Hepatocyte (in vitro differentiated cells): Measurements from ENCODE around the gene TYMS. TPM values are rescaled to one million over a fixed set of nuclear protein-coding genes. Genes with fewer than 3 reads are reported as not detected.

ENCODE experiments used
- DNase-seq: peaks from one replicate; pipeline ENCODE4 v3.0.0-alpha.2; 2016; ENCODE audit warnings: low spot score
- H2AFZ ChIP-seq: fragments of 200-600 bp; sonication (generic); 2 replicates; pipeline ENCODE4 v1.6.0; 2016; ENCODE audit warnings: antibody characterized with exemption, mild to moderate bottlenecking
- H3K27ac ChIP-seq: fragments of 200-600 bp; sonication (generic); 2 replicates; pipeline ENCODE4 v1.5.1; 2016; ENCODE audit warnings: mild to moderate bottlenecking
- H3K27me3 ChIP-seq: fragments of 200-600 bp; sonication (generic); 2 replicates; pipeline ENCODE4 v1.6.1; 2016
- H3K36me3 ChIP-seq: fragments of 200-600 bp; sonication (generic); replicated peaks from 2 replicates; pipeline ENCODE4 v1.5.1; 2016; ENCODE audit warnings: low read depth; ENCODE audit not compliant: insufficient read depth
- H3K4me1 ChIP-seq: fragments of 200-600 bp; sonication (generic); 2 replicates; pipeline ENCODE4 v1.5.1; 2016; ENCODE audit warnings: mild to moderate bottlenecking, moderate library complexity; ENCODE audit not compliant: insufficient read depth
- H3K4me2 ChIP-seq: fragments of 200-600 bp; sonication (generic); 2 replicates; pipeline ENCODE4 v1.6.0; 2016
- H3K4me3 ChIP-seq: fragments of 200-600 bp; sonication (generic); 2 replicates; pipeline ENCODE4 v1.5.1; 2016; ENCODE audit warnings: mild to moderate bottlenecking
- H3K79me2 ChIP-seq: fragments of 200-600 bp; sonication (generic); 2 replicates; pipeline ENCODE4 v1.6.0; 2017; ENCODE audit warnings: mild to moderate bottlenecking
- H3K9me2 ChIP-seq: fragments of 200-600 bp; sonication (generic); replicated peaks from 2 replicates; pipeline ENCODE4 v1.6.0; 2017; ENCODE audit warnings: mild to moderate bottlenecking; ENCODE audit not compliant: insufficient read depth
- H3K9me3 ChIP-seq: fragments of 200-600 bp; sonication (generic); 2 replicates; pipeline ENCODE4 v1.5.1; 2016; ENCODE audit warnings: low read depth, mild to moderate bottlenecking
- H4K20me1 ChIP-seq: fragments of 200-600 bp; sonication (generic); 2 replicates; pipeline ENCODE4 v1.6.0; 2016; ENCODE audit warnings: mild to moderate bottlenecking; ENCODE audit not compliant: insufficient read depth, poor library complexity, severe bottlenecking
- CTCF ChIP-seq: fragments of 200-600 bp; sonication (generic); IDR thresholded peaks from 2 replicates; pipeline ENCODE4 v1.5.1; 2016; ENCODE audit warnings: antibody characterized with exemption, mild to moderate bottlenecking; ENCODE audit not compliant: poor library complexity
- EZH2 ChIP-seq: fragments of 200-600 bp; sonication (generic); IDR thresholded peaks from 2 replicates; pipeline ENCODE4 v1.6.1; 2016; ENCODE audit warnings: antibody characterized with exemption, mild to moderate bottlenecking, borderline replicate concordance
- EZH2phosphoT487 ChIP-seq: fragments of 200-600 bp; sonication (generic); IDR thresholded peaks from one replicate; pipeline ENCODE4 v1.6.1; 2018; ENCODE audit warnings: antibody characterized with exemption, mild to moderate bottlenecking, low read depth, moderate library complexity; ENCODE audit not compliant: unreplicated experiment, severe bottlenecking
- WGBS: methylation state at CpG from one replicate; pipeline ENCODE4 v1.1.6; 2016; ENCODE audit warnings: low lambda C conversion rate; ENCODE audit errors: missing lambda C conversion rate; 5-methylcytosine and 5-hydroxymethylcytosine counted together
- polyA plus RNA-seq: library from polyadenylated mRNA; unstranded; fragments of >200 nt; fragmentation: Nextera tagmentation; extraction: Ambion mirVana; gene quantifications from 2 replicates; pipeline ENCODE4 v1.2.1, GENCODE V29; 2016
- total RNA-seq: library from RNA; depleted of rRNA; stranded (reverse); fragments of >200 nt; gene quantifications from 2 replicates; pipeline ENCODE4 v1.2.3, GENCODE V29; 2014

The TYMS gene
- total and polyA plus RNA-seq, 2 experiments from 2014 or later: 15.1 to 39.8 TPM

DNA sequence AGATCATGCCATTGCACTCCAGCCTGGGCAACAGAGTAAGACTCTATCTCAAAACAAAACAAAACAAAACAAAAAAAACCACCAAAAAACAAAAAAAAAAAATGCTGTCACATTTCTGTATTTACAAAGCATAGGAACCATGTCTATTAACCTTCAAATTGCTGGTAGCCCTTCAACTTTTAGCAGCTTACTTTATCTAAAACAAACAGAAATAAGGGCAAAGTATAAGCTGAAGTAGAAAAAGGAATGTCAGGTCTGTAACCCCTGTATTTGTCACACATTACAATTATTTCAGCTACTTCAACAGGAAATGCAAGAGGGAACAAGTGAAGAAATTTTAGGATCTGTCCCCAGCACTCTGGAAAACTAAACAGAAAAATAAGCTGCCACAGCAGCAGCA lies 25.4 kb downstream of the TYMS start:
- Histone ChIP-seq H3K79me2 (no peaks in the 10 kb centered on the region), H3K27ac (peak overlapping the region; percentile 92), H3K9me2 (no peaks in the 10 kb centered on the region), H4K20me1 (no peaks in the 10 kb centered on the region), H3K27me3 (no peaks in the 10 kb centered on the region), H3K36me3 (no peaks in the 10 kb centered on the region), H3K9me3 (no peaks in the 10 kb centered on the region), H2AFZ (no peak overlapping the region), H3K4me1 (peaks cover 15% of the 10 kb centered on the region), H3K4me3 (no peak overlapping the region), H3K4me2 (peak overlapping the region; percentile 37)
- TF ChIP-seq CTCF (no peak), EZH2 (no peak), EZH2phosphoT487 (no peak)
- DNase-seq: no peak

GRCh38 chr18:683531-683930 lies 26.1 kb downstream of the TYMS start:
- no peaks in the 10 kb centered on the region for H3K36me3 ChIP-seq
- H3K9me2 ChIP-seq: no peaks in the 10 kb centered on the region
- H4K20me1 ChIP-seq: no peaks in the 10 kb centered on the region
- WGBS: 67% methylated on average over 5 of the region's 5 CpGs
- TF ChIP-seq EZH2phosphoT487: no peak
- no peak for TF ChIP-seq CTCF
- TF ChIP-seq EZH2: no peak
- H2AFZ ChIP-seq: no peak overlapping the region
- no peak for DNase-seq
- peak overlapping the region; percentile 37 for H3K4me2 ChIP-seq
- H3K27me3 ChIP-seq: no peaks in the 10 kb centered on the region
- peaks cover 15% of the 10 kb centered on the region for H3K4me1 ChIP-seq
- no peak overlapping the region for H3K4me3 ChIP-seq
- H3K9me3 ChIP-seq: no peaks in the 10 kb centered on the region
- H3K27ac ChIP-seq: peak overlapping the region; percentile 92
- no peaks in the 10 kb centered on the region for H3K79me2 ChIP-seq

GRCh38 chr18:685438-685837 lies 28.0 kb downstream of the TYMS start:
- peak overlapping the region; percentile 92 for H3K27ac ChIP-seq
- peaks cover 15% of the 10 kb centered on the region for H3K4me1 ChIP-seq
- no peaks in the 10 kb centered on the region for H3K79me2 ChIP-seq
- no peaks in the 10 kb centered on the region for H4K20me1 ChIP-seq
- no peak overlapping the region for H3K4me3 ChIP-seq
- H3K36me3 ChIP-seq: no peaks in the 10 kb centered on the region
- WGBS: 92% methylated on average over 3 of the region's 3 CpGs
- no peaks in the 10 kb centered on the region for H3K9me2 ChIP-seq
- no peak for DNase-seq
- no peak overlapping the region for H2AFZ ChIP-seq
- no peaks in the 10 kb centered on the region for H3K27me3 ChIP-seq
- H3K9me3 ChIP-seq: no peaks in the 10 kb centered on the region
- no peak overlapping the region for H3K4me2 ChIP-seq
- no peak for TF ChIP-seq EZH2phosphoT487
- no peak for TF ChIP-seq EZH2
- no peak for TF ChIP-seq CTCF
